CD4-positive, alpha-beta T cell treated with Interferon alpha-2 for 1 hour (primary cell): Measurements from ENCODE around the gene WDR18.

ENCODE experiments used
- DNase-seq, 2 donors: peaks; one replicate each; pipeline ENCODE4 v3.0.0-alpha.2; 2020 to 2022

WDR18 gene

GRCh38 chr19:991932-992669 is 8.0 kb downstream of the WDR18 start:
- DNase-seq = no peak

- DNase-seq = no peak
Measured at GRCh38 chr19:992670-993055, 8.5 kb downstream of the WDR18 start.

- no peak for DNase-seq
Measured at GRCh38 chr19:993361-993830, 9.3 kb downstream of the WDR18 start.

GRCh38 chr19:993831-994393 is 9.8 kb downstream of the WDR18 start:
- DNase-seq = no peak

- DNase-seq = no peak
Measured at GRCh38 chr19:994516-994915, 10.4 kb downstream of the WDR18 start.

GRCh38 chr19:995051-995827 is 11.1 kb downstream of the WDR18 start:
- DNase-seq = no peak

- peak; percentile 83 to 85 for DNase-seq
Measured at GRCh38 chr19:996051-996838, 12.1 kb downstream of the WDR18 start.

- DNase-seq = no peak
Measured at GRCh38 chr19:998064-998463, 13.9 kb downstream of the WDR18 start.

GRCh38 chr19:999379-999719 is 15.2 kb downstream of the WDR18 start:
- no peak for DNase-seq

- DNase-seq = peak; percentile 65 to 75
Measured at GRCh38 chr19:1000095-1000494, 15.9 kb downstream of the WDR18 start, which contains the start of gene GRIN3B. GRIN3B (plus strand) TSS chr19:1000419; CDS start chr19:1000438, 19 bp downstream.

- no peak for DNase-seq
Measured at GRCh38 chr19:1000591-1001537, 16.7 kb downstream of the WDR18 start.

- peak; percentile 59 to 75 for DNase-seq
Measured at GRCh38 chr19:1001538-1002166, 17.5 kb downstream of the WDR18 start.

GRCh38 chr19:1002600-1002999 is 18.5 kb downstream of the WDR18 start:
- no peak for DNase-seq

- DNase-seq = no peak
Measured at GRCh38 chr19:1003283-1003682, 19.1 kb downstream of the WDR18 start.

- DNase-seq = no peak
Measured at GRCh38 chr19:1004204-1004802, 20.2 kb downstream of the WDR18 start.

- no peak for DNase-seq
Measured at GRCh38 chr19:1004803-1005664, 20.9 kb downstream of the WDR18 start.

GRCh38 chr19:1006711-1007398 is 22.7 kb downstream of the WDR18 start:
- DNase-seq = no peak

- DNase-seq = no peak
Measured at GRCh38 chr19:1007399-1008251, 23.5 kb downstream of the WDR18 start.
